ENCODE data around the gene AOAH. TPM values are rescaled to one million over a fixed set of nuclear protein-coding genes. Genes with fewer than 3 reads are reported as not detected.

Gene AOAH
- total and polyA plus RNA-seq, 2 donors, result 23.5 to 47.1 TPM

DNA sequence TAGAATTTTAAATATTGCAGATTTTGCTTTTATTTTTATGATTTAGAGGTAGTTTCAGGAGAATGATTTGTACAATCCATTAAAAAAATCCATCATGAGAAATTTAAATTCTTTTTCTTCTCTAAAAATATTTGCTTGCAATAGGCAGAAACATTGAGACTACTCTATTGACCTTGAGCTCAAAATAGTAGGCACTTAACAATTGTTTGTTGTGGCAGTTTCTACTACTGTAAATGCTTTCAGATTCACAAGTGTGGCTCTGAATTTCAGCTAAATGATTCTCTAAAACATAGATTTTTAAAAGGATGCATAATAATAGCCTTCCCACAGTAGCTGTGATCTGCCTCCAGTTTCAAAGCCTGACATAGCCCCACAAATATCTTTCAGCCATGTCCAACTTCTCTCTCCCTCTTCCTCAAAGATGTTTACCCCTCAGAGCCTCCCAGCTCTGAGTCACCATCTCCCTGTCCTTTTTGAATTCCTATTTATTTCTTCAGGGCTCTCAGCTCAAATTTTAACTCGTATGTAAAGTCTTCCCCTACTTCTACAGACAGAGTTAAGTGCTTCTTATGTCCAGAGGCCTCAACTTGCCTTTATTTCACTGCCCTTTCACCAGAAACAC, 160.5 kb downstream of the AOAH start:
- H3K4me1 ChIP-seq (ENCODE audit: control insufficient read depth in 2 of 2, insufficient read depth in 2 of 2, low read length in 2 of 2), result no peaks in the 10 kb centered on the region
- H3K36me3 ChIP-seq (ENCODE audit: control insufficient read depth in 2 of 2, insufficient read depth in 2 of 2, low read length in 1 of 2), result no peaks in the 10 kb centered on the region
- no peak for DNase-seq (ENCODE audit: low read depth in 6 of 9, low spot score in 9 of 9)
- no peaks in the 10 kb centered on the region for H3K9me3 ChIP-seq (ENCODE audit: control insufficient read depth in 2 of 2, insufficient read depth in 1 of 2, low read length in 1 of 2)
- H3K4me3 ChIP-seq (ENCODE audit: low read length in 2 of 2), result no peak overlapping the region
- no peak overlapping the region for H3K27ac ChIP-seq (ENCODE audit: low read depth in 1 of 2, low read length in 1 of 2)
- WGBS, result 83% methylated on average over 1 of the region's 1 CpG
- H3K27me3 ChIP-seq (ENCODE audit: control insufficient read depth in 2 of 2, insufficient read depth in 1 of 2, low read length in 1 of 2), result no peaks in the 10 kb centered on the region

DNA sequence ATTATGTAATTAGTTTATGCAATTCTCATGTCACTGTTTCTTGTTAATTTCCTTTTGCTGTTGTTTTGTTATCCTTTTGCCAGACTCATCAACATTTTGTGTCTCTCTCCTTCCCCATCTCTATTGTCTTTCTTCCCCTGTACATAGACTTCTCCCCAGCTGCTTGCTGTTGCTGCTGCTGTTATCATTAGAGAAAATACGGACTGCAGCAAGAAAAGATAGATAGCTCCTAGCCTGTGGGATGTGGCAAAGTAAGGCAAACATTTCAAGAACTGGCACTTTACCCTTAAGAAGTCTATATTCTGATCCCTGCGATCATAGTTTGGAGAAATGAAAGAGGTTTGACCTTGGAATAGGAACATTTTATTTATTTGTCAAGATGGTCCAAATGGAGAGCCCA, 162.2 kb downstream of the AOAH start:
- H3K27ac ChIP-seq (ENCODE audit: low read depth in 1 of 2, low read length in 1 of 2), result no peak overlapping the region
- no peak overlapping the region for H3K4me3 ChIP-seq (ENCODE audit: low read length in 2 of 2)
- WGBS, result 93% methylated on average over 2 of the region's 2 CpGs
- H3K4me1 ChIP-seq (ENCODE audit: control insufficient read depth in 2 of 2, insufficient read depth in 2 of 2, low read length in 2 of 2), result no peaks in the 10 kb centered on the region
- H3K9me3 ChIP-seq (ENCODE audit: control insufficient read depth in 2 of 2, insufficient read depth in 1 of 2, low read length in 1 of 2), result no peaks in the 10 kb centered on the region
- DNase-seq (ENCODE audit: low read depth in 6 of 9, low spot score in 9 of 9), result no peak
- H3K27me3 ChIP-seq (ENCODE audit: control insufficient read depth in 2 of 2, insufficient read depth in 1 of 2, low read length in 1 of 2), result no peaks in the 10 kb centered on the region
- H3K36me3 ChIP-seq (ENCODE audit: control insufficient read depth in 2 of 2, insufficient read depth in 2 of 2, low read length in 1 of 2), result no peaks in the 10 kb centered on the region

DNA sequence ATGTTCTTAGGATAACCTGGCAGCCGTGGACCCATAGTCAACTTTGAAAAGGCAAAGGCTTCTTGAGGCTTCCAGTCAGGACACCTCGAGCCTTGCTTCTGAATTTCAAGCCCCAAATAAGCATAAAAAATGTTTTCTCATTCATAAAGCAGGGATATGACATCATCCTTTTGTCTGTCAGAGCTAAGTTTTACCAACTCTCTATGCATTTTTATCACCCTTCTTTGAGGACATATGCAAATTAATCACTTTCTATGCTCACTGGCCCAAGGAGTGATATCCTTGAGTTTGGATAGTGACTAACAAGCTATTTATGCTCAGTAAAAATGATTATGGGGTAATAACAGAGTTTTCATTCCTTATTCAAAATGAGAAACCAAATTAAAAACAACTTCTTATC, 175.3 kb downstream of the AOAH start:
- Histone ChIP-seq H3K27me3 (ENCODE audit: control insufficient read depth in 2 of 2, insufficient read depth in 1 of 2, low read length in 1 of 2) (no peaks in the 10 kb centered on the region), H3K4me3 (ENCODE audit: low read length in 2 of 2) (no peak overlapping the region), H3K36me3 (ENCODE audit: control insufficient read depth in 2 of 2, insufficient read depth in 2 of 2, low read length in 1 of 2) (no peaks in the 10 kb centered on the region), H3K9me3 (ENCODE audit: control insufficient read depth in 2 of 2, insufficient read depth in 1 of 2, low read length in 1 of 2) (no peaks in the 10 kb centered on the region), H3K27ac (ENCODE audit: low read depth in 1 of 2, low read length in 1 of 2) (no peak overlapping the region), H3K4me1 (ENCODE audit: control insufficient read depth in 2 of 2, insufficient read depth in 2 of 2, low read length in 2 of 2) (no peaks in the 10 kb centered on the region)
- WGBS, result 97% methylated on average over 2 of the region's 2 CpGs
- DNase-seq (ENCODE audit: low read depth in 6 of 9, low spot score in 9 of 9), result no peak

DNA sequence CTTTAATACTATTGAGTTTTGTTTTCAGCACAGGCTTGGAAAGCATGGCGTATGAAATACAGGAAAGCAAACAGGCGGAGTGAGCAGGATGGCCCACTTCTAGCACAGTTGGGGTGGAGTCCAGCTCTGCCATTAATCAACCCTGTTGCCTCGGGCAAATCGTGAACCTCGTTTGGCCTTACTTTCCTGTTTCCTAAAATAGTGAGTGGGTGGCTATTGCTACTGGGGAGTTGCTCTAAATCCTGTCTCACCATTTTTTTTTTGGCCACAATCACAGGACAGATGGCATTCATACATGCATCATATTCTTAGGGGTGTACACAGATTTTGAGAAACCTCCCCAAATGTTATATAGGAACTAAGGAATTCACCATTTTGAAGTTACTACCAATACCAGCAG, 176.9 kb downstream of the AOAH start:
- Histone ChIP-seq H3K4me1 (ENCODE audit: control insufficient read depth in 2 of 2, insufficient read depth in 2 of 2, low read length in 2 of 2) (no peaks in the 10 kb centered on the region), H3K27ac (ENCODE audit: low read depth in 1 of 2, low read length in 1 of 2) (no peak overlapping the region), H3K27me3 (ENCODE audit: control insufficient read depth in 2 of 2, insufficient read depth in 1 of 2, low read length in 1 of 2) (no peaks in the 10 kb centered on the region), H3K4me3 (ENCODE audit: low read length in 2 of 2) (no peak overlapping the region), H3K9me3 (ENCODE audit: control insufficient read depth in 2 of 2, insufficient read depth in 1 of 2, low read length in 1 of 2) (no peaks in the 10 kb centered on the region), H3K36me3 (ENCODE audit: control insufficient read depth in 2 of 2, insufficient read depth in 2 of 2, low read length in 1 of 2) (no peaks in the 10 kb centered on the region)
- no peak for DNase-seq (ENCODE audit: low read depth in 6 of 9, low spot score in 9 of 9)
- WGBS, result 80% methylated on average over 5 of the region's 5 CpGs

DNA sequence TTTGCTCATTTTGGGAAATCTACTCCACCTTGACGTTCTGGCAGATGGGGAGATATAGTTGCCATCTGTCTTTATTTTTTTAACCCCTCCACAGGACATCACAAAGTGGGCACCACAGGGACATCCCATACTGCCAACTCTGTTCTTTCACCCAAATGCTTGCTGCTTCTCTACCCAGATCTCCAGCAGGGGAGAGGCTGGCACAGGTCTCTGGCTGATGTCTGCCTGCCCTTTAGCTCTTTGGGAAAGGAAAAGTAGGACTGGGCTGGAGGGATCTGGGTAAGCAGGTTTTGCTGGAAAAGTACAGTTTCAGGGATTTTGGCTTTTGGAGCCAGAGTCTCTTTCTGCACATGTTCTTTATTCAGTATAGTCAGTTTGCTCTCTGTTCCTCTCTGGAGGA, 178.0 kb downstream of the AOAH start:
- WGBS, result 90% methylated on average over 1 of the region's 1 CpG
- DNase-seq (ENCODE audit: low read depth in 6 of 9, low spot score in 9 of 9), result no peak
- Histone ChIP-seq H3K27ac (ENCODE audit: low read depth in 1 of 2, low read length in 1 of 2) (no peak overlapping the region), H3K9me3 (ENCODE audit: control insufficient read depth in 2 of 2, insufficient read depth in 1 of 2, low read length in 1 of 2) (no peaks in the 10 kb centered on the region), H3K4me3 (ENCODE audit: low read length in 2 of 2) (no peak overlapping the region), H3K4me1 (ENCODE audit: control insufficient read depth in 2 of 2, insufficient read depth in 2 of 2, low read length in 2 of 2) (no peaks in the 10 kb centered on the region), H3K27me3 (ENCODE audit: control insufficient read depth in 2 of 2, insufficient read depth in 1 of 2, low read length in 1 of 2) (no peaks in the 10 kb centered on the region), H3K36me3 (ENCODE audit: control insufficient read depth in 2 of 2, insufficient read depth in 2 of 2, low read length in 1 of 2) (no peaks in the 10 kb centered on the region)

DNA sequence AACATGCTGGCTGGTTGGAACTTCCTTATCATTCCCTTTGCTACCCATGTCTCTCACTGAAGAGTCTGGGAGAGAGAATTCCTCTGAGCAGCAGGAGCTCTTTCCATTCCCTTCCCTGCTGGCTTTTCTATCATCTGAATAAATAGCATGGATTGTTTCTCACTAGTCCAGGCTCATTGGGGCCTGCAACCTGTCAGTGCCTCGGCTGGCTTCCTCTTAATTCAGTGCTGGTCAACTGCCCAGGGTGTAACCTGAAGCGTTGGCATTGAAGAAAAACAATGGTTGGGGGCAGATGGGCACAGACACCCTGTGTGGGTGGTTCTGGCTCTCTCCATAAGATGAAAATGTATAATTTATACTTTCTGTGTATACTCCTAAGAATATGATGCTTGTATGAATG, 179.0 kb downstream of the AOAH start:
- Histone ChIP-seq H3K27me3 (ENCODE audit: control insufficient read depth in 2 of 2, insufficient read depth in 1 of 2, low read length in 1 of 2) (no peaks in the 10 kb centered on the region), H3K4me3 (ENCODE audit: low read length in 2 of 2) (no peak overlapping the region), H3K9me3 (ENCODE audit: control insufficient read depth in 2 of 2, insufficient read depth in 1 of 2, low read length in 1 of 2) (no peaks in the 10 kb centered on the region), H3K4me1 (ENCODE audit: control insufficient read depth in 2 of 2, insufficient read depth in 2 of 2, low read length in 2 of 2) (no peaks in the 10 kb centered on the region), H3K36me3 (ENCODE audit: control insufficient read depth in 2 of 2, insufficient read depth in 2 of 2, low read length in 1 of 2) (peaks cover 0 to 2% of the 10 kb centered on the region in 2 donors), H3K27ac (ENCODE audit: low read depth in 1 of 2, low read length in 1 of 2) (no peak overlapping the region)
- WGBS, result 94% methylated on average over 2 of the region's 2 CpGs
- no peak for DNase-seq (ENCODE audit: low read depth in 6 of 9, low spot score in 9 of 9)

DNA sequence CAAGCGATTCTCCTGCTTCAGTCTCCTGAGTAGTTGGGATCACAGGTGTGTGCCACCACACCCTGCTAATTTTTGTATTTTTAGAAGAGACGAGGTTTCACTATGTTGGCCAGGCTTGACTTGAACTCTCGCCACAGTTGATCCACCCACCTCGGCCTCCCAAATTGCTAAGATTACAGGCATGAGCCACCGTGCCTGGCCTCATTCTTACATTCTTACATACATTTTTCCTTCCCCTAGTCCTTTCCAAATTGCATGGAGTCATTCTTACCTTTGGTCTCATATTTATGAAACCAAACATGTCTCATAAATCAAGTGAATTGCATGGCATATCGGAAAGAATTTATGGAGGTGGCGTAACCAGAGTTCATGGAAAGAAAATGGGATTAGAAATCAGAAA, 186.2 kb downstream of the AOAH start:
- 97% methylated on average over 7 of the region's 7 CpGs for WGBS
- DNase-seq (ENCODE audit: low read depth in 6 of 9, low spot score in 9 of 9), result no peak

DNA sequence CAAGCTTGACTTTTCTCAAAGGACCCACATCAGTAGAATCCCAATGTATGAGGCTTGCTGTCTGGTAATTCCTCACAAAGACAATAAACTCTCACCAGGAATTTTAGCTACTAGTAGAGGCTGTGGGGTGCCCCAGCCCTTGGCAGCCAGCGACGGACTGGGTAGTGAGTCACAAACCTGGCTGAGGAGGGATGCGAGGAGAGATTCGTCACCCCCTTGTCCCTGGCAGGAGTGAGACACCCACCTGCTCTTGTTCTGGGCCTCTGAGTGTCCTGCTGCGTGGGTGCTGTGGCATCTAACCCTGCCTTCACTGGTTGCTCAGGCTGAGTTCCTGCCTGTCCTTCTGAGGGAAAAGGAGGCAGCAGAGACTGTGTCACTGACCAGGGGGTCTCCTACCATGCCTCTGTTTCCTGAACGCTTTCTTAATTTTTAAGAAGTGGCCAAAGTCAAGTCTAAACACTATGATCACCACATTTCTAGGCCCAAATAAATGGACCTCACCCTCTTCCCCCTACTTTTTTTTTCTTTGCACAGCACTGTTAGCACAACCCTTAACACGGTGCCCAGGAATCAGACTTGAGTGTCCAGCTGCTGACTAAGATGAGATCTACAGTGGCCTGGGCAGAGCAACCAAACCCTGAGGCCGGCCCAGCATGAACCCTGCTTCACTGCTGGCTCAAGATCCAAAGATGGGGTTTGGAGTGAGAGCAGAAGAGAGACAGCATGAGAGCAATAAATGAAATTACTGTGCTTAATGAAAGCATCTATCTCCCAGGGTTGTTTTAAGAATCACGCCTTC, 188.2 kb downstream of the AOAH start:
- H3K36me3 ChIP-seq (ENCODE audit: control insufficient read depth in 2 of 2, insufficient read depth in 2 of 2, low read length in 1 of 2), result peaks cover 0 to 2% of the 10 kb centered on the region in 2 donors
- no peak for DNase-seq (ENCODE audit: low read depth in 6 of 9, low spot score in 9 of 9)
- H3K4me1 ChIP-seq (ENCODE audit: control insufficient read depth in 2 of 2, insufficient read depth in 2 of 2, low read length in 2 of 2), result no peaks in the 10 kb centered on the region
- H3K27ac ChIP-seq (ENCODE audit: low read depth in 1 of 2, low read length in 1 of 2), result no peak overlapping the region
- no peak overlapping the region for H3K4me3 ChIP-seq (ENCODE audit: low read length in 2 of 2)
- no peaks in the 10 kb centered on the region for H3K27me3 ChIP-seq (ENCODE audit: control insufficient read depth in 2 of 2, insufficient read depth in 1 of 2, low read length in 1 of 2)
- no peaks in the 10 kb centered on the region for H3K9me3 ChIP-seq (ENCODE audit: control insufficient read depth in 2 of 2, insufficient read depth in 1 of 2, low read length in 1 of 2)
- 96% methylated on average over 9 of the region's 9 CpGs for WGBS

More for the DNA sequence above, 186.2 kb downstream of the AOAH start:
- Histone ChIP-seq H3K27me3 (ENCODE audit: control insufficient read depth in 2 of 2, insufficient read depth in 1 of 2, low read length in 1 of 2) (no peaks in the 10 kb centered on the region), H3K36me3 (ENCODE audit: control insufficient read depth in 2 of 2, insufficient read depth in 2 of 2, low read length in 1 of 2) (peaks cover 0 to 2% of the 10 kb centered on the region in 2 donors), H3K4me1 (ENCODE audit: control insufficient read depth in 2 of 2, insufficient read depth in 2 of 2, low read length in 2 of 2) (no peaks in the 10 kb centered on the region), H3K27ac (ENCODE audit: low read depth in 1 of 2, low read length in 1 of 2) (no peak overlapping the region), H3K4me3 (ENCODE audit: low read length in 2 of 2) (no peak overlapping the region), H3K9me3 (ENCODE audit: control insufficient read depth in 2 of 2, insufficient read depth in 1 of 2, low read length in 1 of 2) (no peaks in the 10 kb centered on the region)

DNA sequence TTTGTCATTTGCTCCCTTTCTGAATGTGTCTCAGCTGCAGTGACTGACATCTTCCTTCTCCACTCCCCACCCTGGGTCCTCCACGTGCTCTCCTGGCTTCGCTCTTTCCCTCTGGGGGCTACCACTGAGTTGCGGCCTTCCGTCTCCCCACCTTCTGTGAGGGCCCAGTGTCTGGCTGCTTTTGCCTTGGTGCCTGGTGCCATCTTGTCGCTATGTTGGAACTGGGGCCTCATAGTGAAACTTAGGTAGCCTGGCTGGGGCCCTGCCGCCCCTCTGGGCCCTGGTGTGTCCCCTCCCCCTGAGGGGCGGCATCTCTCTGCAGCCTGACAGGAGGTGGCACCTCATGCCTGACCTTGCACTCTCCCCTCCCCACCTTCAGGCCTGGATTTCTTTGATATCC, 190.6 kb downstream of the AOAH start:
- Histone ChIP-seq H3K9me3 (ENCODE audit: control insufficient read depth in 2 of 2, insufficient read depth in 1 of 2, low read length in 1 of 2) (no peaks in the 10 kb centered on the region), H3K27ac (ENCODE audit: low read depth in 1 of 2, low read length in 1 of 2) (no peak overlapping the region), H3K27me3 (ENCODE audit: control insufficient read depth in 2 of 2, insufficient read depth in 1 of 2, low read length in 1 of 2) (no peaks in the 10 kb centered on the region), H3K4me3 (ENCODE audit: low read length in 2 of 2) (no peak overlapping the region), H3K36me3 (ENCODE audit: control insufficient read depth in 2 of 2, insufficient read depth in 2 of 2, low read length in 1 of 2) (no peaks in the 10 kb centered on the region), H3K4me1 (ENCODE audit: control insufficient read depth in 2 of 2, insufficient read depth in 2 of 2, low read length in 2 of 2) (no peaks in the 10 kb centered on the region)
- WGBS, result 97% methylated on average over 7 of the region's 7 CpGs
- DNase-seq (ENCODE audit: low read depth in 6 of 9, low spot score in 9 of 9), result no peak

All from thymus (tissue), 11 donors.